Measurements from ENCODE around the gene RBM43. TPM values are rescaled to one million over a fixed set of nuclear protein-coding genes. Genes with fewer than 3 reads are reported as not detected.

The RBM43 gene
- total RNA-seq, 1 donor from 2014 or later = 3.9 TPM

- Histone ChIP-seq H3K4me3 (no peak overlapping the region), H3K27ac (no peak overlapping the region), H3K9me3 (peaks cover 13% of the 10 kb centered on the region), H3K27me3 (no peaks in the 10 kb centered on the region), H3K4me1 (no peaks in the 10 kb centered on the region), H3K36me3 (peaks cover 0 to 25% of the 10 kb centered on the region in 2 donors)
- intact Hi-C loops (cut with DNase I) = loop anchor here (10.0 kb wide), 1 partner anchor 1658 kb away; no protein-coding TSS in a partner anchor
- no peak for DNase-seq (ENCODE audit: extremely low spot score in 2 of 2)
- no peak for TF ChIP-seq POLR2AphosphoS5 (IDR thresholded peaks at IDR 0.05; ENCODE audit: insufficient read depth in 1 of 2, low read depth in 1 of 2)
- no peak for TF ChIP-seq CTCF (IDR thresholded peaks at IDR 0.05)
- TF ChIP-seq POLR2A (IDR thresholded peaks at IDR 0.05) = no peak
Observed at GRCh38 chr2:151252646-151253045, 9.0 kb downstream of the RBM43 start.

GRCh38 chr2:151251012-151251411, 10.7 kb downstream of the RBM43 start:
- Histone ChIP-seq H3K27ac (no peak overlapping the region), H3K4me3 (no peak overlapping the region), H3K9me3 (peaks cover 21% of the 10 kb centered on the region), H3K36me3 (peaks cover 0 to 25% of the 10 kb centered on the region in 2 donors), H3K4me1 (no peaks in the 10 kb centered on the region), H3K27me3 (no peaks in the 10 kb centered on the region)
- no peak for DNase-seq (ENCODE audit: extremely low spot score in 2 of 2)
- intact Hi-C loops (cut with DNase I) = loop anchor here (10.0 kb wide), 1 partner anchor 1656 kb away; no protein-coding TSS in a partner anchor
- TF ChIP-seq CTCF (IDR thresholded peaks at IDR 0.05) (no peak), POLR2A (IDR thresholded peaks at IDR 0.05) (no peak), POLR2AphosphoS5 (IDR thresholded peaks at IDR 0.05; ENCODE audit: insufficient read depth in 1 of 2, low read depth in 1 of 2) (no peak)

- TF ChIP-seq POLR2A (IDR thresholded peaks at IDR 0.05) (no peak), POLR2AphosphoS5 (IDR thresholded peaks at IDR 0.05; ENCODE audit: insufficient read depth in 1 of 2, low read depth in 1 of 2) (no peak), CTCF (IDR thresholded peaks at IDR 0.05) (no peak)
- intact Hi-C loops (cut with DNase I) = no loop called here
- Histone ChIP-seq H3K36me3 (peaks cover 0 to 25% of the 10 kb centered on the region in 2 donors), H3K4me3 (no peak overlapping the region), H3K4me1 (no peaks in the 10 kb centered on the region), H3K9me3 (peaks cover 21% of the 10 kb centered on the region), H3K27me3 (no peaks in the 10 kb centered on the region), H3K27ac (no peak overlapping the region)
- no peak for DNase-seq (ENCODE audit: extremely low spot score in 2 of 2)
Observed at GRCh38 chr2:151247432-151247831, 14.2 kb downstream of the RBM43 start.

- H3K27me3 ChIP-seq = no peaks in the 10 kb centered on the region
- TF ChIP-seq POLR2A (IDR thresholded peaks at IDR 0.05) = no peak
- TF ChIP-seq POLR2AphosphoS5 (IDR thresholded peaks at IDR 0.05; ENCODE audit: insufficient read depth in 1 of 2, low read depth in 1 of 2) = no peak
- no peak overlapping the region for H3K4me3 ChIP-seq
- intact Hi-C loops (cut with DNase I) = no loop called here
- peaks cover 21% of the 10 kb centered on the region for H3K9me3 ChIP-seq
- no peak for DNase-seq (ENCODE audit: extremely low spot score in 2 of 2)
- peaks cover 0 to 15% of the 10 kb centered on the region in 2 donors for H3K36me3 ChIP-seq
- H3K4me1 ChIP-seq = no peaks in the 10 kb centered on the region
- H3K27ac ChIP-seq = no peak overlapping the region
Observed at GRCh38 chr2:151246152-151246551, 15.5 kb downstream of the RBM43 start.

- H3K27me3 ChIP-seq = no peaks in the 10 kb centered on the region
- no peak overlapping the region for H3K4me3 ChIP-seq
- intact Hi-C loops (cut with DNase I) = no loop called here
- no peak for DNase-seq (ENCODE audit: extremely low spot score in 2 of 2)
- no peak for TF ChIP-seq POLR2AphosphoS5 (IDR thresholded peaks at IDR 0.05; ENCODE audit: insufficient read depth in 1 of 2, low read depth in 1 of 2)
- no peak for TF ChIP-seq CTCF (IDR thresholded peaks at IDR 0.05)
- TF ChIP-seq POLR2A (IDR thresholded peaks at IDR 0.05) = no peak
- peaks cover 15% of the 10 kb centered on the region for H3K9me3 ChIP-seq
- no peak overlapping the region for H3K27ac ChIP-seq
- H3K4me1 ChIP-seq = no peaks in the 10 kb centered on the region
- no peaks in the 10 kb centered on the region for H3K36me3 ChIP-seq
Observed at GRCh38 chr2:151243468-151243867, 18.2 kb downstream of the RBM43 start.

Measured in vagina (tissue), 2 donors.